Suppressor macrophage treated with lipopolysaccharide for 1 hour (primary cell): ENCODE data around the gene MYO1F.
"Not testable (repeated sequence)": the region's sequence is repeated elsewhere in the genome, so short reads cannot be mapped to it uniquely, and the experiment has no call there.

ENCODE experiments used
- DNase-seq, 3 donors: peaks; one replicate each; pipeline ENCODE4 v3.0.0-alpha.2; 2020 to 2022

Gene MYO1F

GRCh38 chr19:8577247-8577646, at the start of gene MYO1F:
MYO1F (minus strand) TSS chr19:8577442; CDS start chr19:8577309, 133 bp downstream.
- peak; percentile 74 to 85 (median 75) for DNase-seq

- no peak for DNase-seq
Observed at GRCh38 chr19:8626842-8627241, 49.6 kb upstream of the MYO1F start.

GRCh38 chr19:8622886-8623285, 45.6 kb upstream of the MYO1F start:
- DNase-seq: not testable (repeated sequence)

GRCh38 chr19:8618751-8619150, 41.5 kb upstream of the MYO1F start:
- no peak for DNase-seq

GRCh38 chr19:8617984-8618383, 40.7 kb upstream of the MYO1F start:
- no peak for DNase-seq

- DNase-seq: not testable (repeated sequence)
Observed at GRCh38 chr19:8617325-8617724, 40.1 kb upstream of the MYO1F start.

GRCh38 chr19:8616861-8617260, 39.6 kb upstream of the MYO1F start:
- no peak for DNase-seq

GRCh38 chr19:8615813-8616596, 38.8 kb upstream of the MYO1F start:
- peak; percentile 81 to 88 (median 83) for DNase-seq

GRCh38 chr19:8615024-8615423, 37.8 kb upstream of the MYO1F start:
- no peak for DNase-seq

- DNase-seq: no peak
Observed at GRCh38 chr19:8614455-8614854, 37.2 kb upstream of the MYO1F start.

GRCh38 chr19:8612807-8613171, 35.5 kb upstream of the MYO1F start:
- DNase-seq: no peak

- no peak for DNase-seq
Observed at GRCh38 chr19:8611877-8612806, 34.9 kb upstream of the MYO1F start.

GRCh38 chr19:8611391-8611876, 34.2 kb upstream of the MYO1F start:
- DNase-seq: no peak

GRCh38 chr19:8610936-8611300, 33.7 kb upstream of the MYO1F start:
- DNase-seq: no peak

- peak in 1 of 3 donors; percentile 46 for DNase-seq
Observed at GRCh38 chr19:8610041-8610935, 33.0 kb upstream of the MYO1F start, which contains the start of gene ADAMTS10. ADAMTS10 (minus strand) TSS chr19:8610715; CDS start chr19:8605710, 5,005 bp downstream.

- peak; percentile 47 to 65 (median 61) for DNase-seq
Observed at GRCh38 chr19:8609279-8610040, 32.2 kb upstream of the MYO1F start.

- DNase-seq: no peak
Observed at GRCh38 chr19:8608941-8609278, 31.7 kb upstream of the MYO1F start.

GRCh38 chr19:8607386-8607785, 30.1 kb upstream of the MYO1F start:
- no peak for DNase-seq

- no peak for DNase-seq
Observed at GRCh38 chr19:8605514-8605913, 28.3 kb upstream of the MYO1F start.

GRCh38 chr19:8601796-8602195, 24.6 kb upstream of the MYO1F start:
- peak in 1 of 3 donors; percentile 24 for DNase-seq

- DNase-seq: no peak
Observed at GRCh38 chr19:8600816-8601215, 23.6 kb upstream of the MYO1F start.

- DNase-seq: no peak
Observed at GRCh38 chr19:8600064-8600463, 22.8 kb upstream of the MYO1F start.
